GM18858 (cell line): ENCODE results near the gene POLR2B.
"Not testable (repeated sequence)": the region's sequence is repeated elsewhere in the genome, so short reads cannot be mapped to it uniquely, and the experiment has no call there.

Experiments used
- ATAC-seq: cut with Tn5 transposase; IDR thresholded peaks from one replicate; pipeline ENCODE4 v1.9.1; 2021; ENCODE audit not compliant: unreplicated experiment

Gene POLR2B

DNA sequence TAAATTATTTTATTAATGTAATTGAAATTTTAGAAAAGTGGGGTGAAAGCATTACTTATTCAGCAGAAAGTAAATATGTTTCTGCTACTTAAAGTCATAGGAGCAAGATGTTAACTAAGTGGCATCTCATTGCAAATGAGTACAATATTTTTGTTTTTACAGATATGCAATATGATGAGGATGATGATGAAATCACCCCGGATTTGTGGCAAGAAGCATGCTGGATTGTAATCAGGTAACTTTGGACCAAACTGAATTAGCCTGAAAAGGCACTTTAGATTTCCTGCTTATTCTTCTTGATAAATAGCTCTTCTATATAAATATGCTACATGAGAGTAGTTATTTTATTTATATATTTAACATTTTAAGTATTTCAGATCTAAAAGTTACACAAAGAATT lies 7.5 kb downstream of the POLR2B start:
- ATAC-seq, result no peak

DNA sequence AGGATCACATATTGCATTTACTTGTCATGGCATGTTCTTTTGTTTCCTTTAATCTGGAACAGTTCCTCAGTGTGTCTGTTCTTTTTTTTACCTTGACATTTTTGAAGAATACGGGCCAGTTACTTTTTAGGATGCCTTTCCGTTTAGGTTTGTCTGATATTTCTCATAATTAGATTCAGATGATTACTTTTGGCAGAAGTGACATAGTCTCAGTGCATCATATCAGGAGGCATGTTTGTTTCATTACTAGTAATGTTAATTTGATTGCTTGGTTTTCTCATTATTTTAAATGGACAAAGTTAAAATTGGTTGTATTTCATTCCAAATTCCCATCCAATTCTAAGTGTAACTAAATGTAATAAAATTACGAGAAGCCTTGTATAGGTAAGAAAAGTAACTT lies 8.3 kb downstream of the POLR2B start:
- no peak for ATAC-seq

DNA sequence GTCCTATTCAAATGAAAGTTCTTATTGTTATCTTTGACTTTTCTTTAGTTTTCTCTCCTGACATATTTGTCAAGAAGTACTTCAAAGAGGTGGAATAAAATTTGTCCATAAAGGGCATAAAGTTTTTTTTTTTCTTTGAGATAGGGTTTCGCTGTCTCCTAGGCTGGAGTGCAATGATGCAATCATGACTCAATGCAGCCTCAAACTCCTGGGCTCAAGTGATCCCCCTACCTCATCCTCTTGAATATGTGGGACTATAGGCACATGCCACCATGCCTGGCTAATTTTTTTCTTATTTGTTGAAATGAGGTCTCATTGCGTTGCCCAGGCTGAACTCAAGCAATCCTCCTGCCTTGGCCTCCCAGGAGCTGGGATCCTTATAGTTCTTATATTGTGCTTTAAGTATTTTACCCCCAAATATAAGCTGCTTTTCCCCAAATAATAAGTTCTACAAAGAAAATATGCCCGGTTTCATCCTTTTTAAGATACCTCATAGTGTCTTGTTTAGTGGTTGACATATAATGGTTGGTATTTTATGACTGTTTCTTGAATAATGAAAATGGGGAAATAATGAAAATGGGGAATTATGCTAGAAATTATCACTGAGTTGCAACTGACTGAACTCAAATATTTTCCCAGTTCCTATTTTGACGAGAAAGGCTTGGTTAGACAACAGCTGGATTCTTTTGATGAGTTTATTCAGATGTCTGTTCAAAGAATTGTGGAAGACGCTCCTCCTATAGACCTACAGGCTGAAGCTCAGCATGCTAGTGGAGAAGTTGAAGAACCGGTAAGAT lies 11.6 kb downstream of the POLR2B start:
- no peak for ATAC-seq

DNA sequence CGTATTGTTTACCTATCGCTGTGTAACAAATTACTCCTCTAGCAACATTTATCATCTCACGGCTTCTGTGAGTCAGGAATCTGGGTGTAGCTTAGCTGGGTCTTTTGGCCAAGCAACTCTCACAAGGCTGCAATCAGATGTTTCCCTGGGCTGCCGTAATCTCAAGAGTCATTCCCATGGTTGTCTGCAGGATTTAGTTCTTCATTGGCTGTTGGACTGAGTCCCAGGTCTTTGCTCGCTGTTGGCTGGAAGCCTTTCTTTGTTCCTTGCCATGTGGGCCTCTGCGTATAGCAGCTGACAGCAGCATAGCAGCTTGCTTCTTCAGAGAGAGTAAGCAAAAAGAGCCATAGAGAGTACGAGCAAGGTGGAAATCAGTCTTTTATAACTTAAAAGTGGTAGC lies 16.8 kb downstream of the POLR2B start:
- ATAC-seq, result no peak

DNA sequence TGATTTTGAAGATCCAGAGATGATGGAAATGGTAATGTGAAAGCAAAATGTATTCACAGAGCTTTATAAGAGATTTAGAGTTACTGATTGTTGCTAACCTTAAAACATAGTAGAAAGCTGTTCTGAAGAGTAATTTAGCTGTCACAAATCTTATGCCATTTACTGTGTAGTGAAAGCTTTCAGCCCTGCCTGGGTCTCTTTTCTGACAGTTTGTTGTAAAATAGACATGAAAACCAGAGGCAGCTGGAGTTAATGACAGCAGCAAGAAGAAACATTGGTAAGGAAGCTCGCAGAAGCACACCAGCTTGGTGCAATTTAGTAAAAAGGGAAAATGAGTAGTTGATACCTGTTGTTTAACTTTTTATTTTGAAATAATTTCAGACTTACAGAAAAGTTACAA lies 21.1 kb downstream of the POLR2B start:
- ATAC-seq, result no peak

DNA sequence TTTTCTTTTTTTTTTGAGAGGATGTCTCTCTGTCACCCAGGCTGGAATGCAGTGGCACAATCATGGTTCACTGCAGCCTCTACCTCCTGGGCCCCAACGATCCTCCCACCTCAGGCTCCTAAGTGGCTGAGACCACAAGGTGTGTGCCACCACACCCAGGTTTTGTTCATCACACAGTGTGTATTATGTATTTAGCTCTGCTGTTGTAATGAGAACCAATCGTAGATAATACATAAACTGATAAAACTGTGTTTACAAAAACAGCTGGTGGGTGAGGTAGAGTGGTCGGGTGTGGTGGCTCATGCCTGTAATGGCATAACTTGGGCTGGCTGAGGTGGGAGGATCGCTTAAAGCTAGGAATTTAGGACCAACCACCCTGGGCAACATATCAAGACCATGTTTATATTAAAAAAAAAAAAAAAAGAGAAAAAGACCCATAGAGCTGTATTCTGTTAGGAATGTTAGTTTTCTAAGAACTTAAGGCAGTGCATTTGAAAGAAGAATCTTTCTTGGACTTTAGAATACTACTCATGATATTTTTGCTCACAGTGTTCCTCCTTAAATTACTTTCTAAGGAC lies 34.9 kb downstream of the POLR2B start:
- ATAC-seq, result no peak

DNA sequence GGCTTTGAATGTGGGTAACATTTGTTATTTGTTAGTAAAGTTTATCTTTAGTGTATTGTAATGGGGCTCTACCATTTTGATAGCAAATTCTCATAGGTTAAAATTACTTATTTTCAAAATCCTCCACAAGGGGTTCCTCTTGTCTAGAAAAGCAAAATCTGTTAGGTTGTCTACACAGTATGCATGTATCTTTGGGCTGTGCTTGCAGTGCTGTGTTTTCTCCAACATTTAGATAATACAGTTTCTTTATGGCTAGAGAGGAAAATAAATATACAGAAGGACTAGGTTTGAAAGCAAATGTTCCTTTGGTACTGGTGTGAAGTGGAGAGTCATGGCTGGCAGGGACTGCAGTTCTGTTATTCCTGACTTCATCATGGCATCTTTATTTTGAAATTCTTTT lies 40.3 kb downstream of the POLR2B start:
- ATAC-seq, result no peak

DNA sequence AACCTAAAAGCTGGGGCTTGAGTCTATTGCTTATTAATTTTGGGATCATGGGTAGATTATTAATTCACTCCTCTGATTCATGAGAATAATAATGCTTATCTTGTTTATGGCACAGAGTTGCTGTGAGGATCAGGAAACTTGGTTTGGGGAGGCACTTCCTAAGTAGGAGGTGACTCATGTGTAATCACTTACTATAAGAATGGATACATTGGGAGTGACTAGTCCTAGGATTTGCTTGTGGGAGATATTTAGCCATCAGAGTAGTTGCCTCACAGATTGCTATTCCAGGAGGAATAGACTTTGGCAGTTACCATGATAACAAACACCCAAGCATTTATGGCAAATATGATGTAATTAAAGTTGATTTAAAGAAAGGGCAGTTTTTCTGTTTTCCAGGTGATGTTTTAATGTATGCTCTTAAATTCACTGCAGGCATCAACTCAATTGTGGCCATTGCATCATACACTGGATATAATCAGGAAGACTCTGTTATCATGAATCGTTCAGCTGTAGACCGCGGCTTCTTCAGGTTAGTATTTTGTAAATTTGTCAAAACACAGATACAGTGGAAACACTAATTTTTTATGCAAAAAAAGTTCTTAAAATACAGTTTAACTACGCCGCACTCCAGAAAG lies 41.9 kb downstream of the POLR2B start:
- ATAC-seq, result no peak

DNA sequence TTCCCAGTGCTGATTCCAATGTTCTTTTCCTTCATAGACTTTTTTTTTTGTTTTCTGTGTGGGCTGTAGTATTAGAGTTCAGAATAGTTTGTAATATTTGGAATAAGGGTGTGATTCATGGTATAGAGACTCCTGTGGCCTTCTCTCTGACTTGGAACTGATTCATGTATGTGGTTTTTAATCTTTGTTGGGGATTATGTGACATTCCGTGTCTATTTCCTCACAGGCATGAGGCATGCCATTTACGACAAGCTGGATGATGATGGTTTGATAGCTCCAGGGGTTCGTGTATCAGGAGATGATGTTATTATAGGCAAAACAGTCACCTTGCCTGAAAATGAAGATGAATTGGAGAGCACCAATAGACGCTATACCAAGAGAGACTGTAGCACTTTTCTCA lies 44.4 kb downstream of the POLR2B start:
- ATAC-seq, result no peak

DNA sequence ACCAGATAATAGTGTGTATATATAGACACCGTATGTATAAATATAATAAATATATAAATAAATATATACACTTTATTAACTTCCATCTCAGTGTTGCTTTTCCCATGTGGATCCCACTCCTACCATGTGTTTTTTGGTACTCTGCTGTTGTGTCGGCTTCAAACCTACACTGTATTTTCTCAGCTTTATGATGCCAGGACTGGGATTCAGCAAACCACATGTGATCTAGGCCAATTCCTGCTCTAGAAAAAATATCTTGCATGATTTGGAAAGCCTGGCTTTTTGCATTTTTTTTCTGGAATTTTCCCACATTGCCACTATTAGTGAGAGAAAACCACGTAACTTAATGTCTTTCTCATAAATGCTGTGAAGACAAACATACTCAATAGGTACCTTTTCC lies 55.8 kb downstream of the POLR2B start:
- no peak for ATAC-seq

DNA sequence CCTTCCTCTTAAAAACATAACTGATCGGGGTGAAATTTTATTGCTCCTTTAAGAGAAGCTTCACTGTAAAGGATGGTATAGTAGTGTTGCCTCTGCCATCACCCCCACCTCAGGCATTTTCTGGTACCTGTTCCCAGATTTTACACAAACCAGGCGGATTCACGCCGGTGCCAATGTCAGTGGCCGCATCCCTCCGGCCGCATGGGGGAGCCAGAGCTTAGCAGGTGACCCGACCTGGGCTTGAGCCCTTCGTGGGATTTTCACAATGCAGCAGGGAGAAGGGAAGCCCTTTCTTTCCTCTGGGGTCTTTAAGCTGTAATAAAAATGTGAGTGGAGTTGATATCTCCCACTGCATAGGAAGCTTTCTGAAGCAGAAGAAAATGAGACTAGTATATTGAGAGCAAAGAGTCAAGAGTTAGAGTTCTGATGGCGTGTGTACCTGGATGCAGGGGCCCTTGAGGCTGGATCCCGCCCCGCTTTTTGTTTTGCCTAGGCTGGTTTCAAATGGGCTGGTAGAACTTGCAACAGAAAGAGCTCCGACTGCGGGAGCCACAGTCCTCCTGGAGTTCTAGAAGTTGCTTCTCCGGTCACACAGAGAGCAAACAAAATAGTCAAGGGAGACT lies 59.4 kb downstream of the POLR2B start:
- ATAC-seq, result no peak

DNA sequence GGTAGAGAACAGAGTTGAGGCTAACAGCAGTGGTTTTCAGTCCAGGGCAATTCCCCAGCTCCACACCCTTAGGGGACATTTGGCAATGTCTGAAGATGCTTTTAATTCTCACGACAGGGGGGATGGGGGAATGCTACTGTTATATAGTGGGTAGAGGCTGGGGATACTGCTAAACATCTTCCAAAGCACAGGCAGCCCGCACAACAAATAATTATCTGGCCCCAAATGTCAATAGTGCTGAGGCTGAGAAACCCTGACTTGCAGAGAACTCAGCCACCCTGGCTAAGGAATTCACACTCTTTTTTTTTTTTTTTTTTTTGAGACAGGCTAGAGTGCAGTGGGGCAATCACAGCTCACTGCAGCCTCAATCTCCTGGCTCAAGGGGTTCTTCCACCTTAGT lies 60.6 kb downstream of the POLR2B start:
- ATAC-seq, result no peak

DNA sequence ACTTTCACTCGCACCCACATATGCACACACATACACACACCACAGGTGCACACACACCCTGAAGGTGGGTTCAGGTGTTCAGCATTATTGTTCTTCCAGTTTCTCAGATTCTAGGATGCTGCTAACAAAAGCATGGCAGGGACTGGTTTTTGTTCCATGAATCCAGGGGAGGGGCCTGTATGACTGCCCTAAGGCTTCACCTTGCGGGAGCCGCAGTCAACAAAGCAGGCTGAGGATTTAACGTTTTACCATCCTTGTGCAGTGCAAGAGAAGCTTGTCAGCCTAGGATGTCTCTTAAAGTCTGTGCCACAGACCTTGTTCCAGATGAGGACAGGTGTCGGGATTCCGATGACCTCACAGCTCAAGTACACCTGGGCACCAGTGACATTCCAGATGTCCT lies 61.8 kb downstream of the POLR2B start:
- ATAC-seq, result no peak

DNA sequence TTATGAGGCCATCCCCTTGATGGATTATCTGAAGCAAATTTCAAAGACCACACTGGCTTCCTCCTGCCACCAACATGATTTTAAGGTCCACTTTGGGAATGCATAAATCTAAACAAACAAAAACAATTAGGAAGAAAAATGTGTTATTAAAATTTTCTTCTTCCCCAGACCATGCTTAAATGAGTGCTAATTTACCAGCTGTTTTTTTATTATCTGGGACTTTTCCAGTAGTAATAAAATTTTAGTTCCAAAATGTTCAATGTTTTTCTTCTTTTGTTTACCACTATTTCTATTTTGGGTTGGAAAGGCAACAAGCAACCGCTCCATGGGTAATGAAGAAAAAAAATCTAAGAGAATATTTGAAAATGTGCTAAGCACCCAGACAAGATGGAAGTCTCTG lies 62.3 kb downstream of the POLR2B start:
- no peak for ATAC-seq

DNA sequence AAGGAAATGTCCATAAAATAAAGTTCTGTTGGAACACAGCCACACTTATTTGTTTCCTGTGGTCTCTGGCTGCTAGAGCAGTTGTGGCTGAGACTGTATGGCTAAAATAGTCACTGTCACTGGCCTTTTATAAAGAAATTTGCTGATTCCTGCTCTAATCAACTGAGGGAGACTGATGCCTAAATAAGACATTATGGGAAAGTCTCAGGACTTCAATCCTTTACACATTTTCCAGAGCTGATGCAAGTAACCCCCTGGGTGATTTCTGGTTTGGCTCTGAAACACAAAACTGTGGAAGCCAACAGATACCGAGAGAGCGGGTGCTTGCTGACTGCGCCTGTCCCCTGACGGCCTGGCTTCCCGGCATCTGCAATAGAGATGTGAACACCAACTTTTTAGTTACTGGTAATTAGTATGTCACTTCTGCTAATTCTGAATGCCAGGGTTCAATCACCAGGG lies 64.0 kb downstream of the POLR2B start:
- ATAC-seq, result no peak

DNA sequence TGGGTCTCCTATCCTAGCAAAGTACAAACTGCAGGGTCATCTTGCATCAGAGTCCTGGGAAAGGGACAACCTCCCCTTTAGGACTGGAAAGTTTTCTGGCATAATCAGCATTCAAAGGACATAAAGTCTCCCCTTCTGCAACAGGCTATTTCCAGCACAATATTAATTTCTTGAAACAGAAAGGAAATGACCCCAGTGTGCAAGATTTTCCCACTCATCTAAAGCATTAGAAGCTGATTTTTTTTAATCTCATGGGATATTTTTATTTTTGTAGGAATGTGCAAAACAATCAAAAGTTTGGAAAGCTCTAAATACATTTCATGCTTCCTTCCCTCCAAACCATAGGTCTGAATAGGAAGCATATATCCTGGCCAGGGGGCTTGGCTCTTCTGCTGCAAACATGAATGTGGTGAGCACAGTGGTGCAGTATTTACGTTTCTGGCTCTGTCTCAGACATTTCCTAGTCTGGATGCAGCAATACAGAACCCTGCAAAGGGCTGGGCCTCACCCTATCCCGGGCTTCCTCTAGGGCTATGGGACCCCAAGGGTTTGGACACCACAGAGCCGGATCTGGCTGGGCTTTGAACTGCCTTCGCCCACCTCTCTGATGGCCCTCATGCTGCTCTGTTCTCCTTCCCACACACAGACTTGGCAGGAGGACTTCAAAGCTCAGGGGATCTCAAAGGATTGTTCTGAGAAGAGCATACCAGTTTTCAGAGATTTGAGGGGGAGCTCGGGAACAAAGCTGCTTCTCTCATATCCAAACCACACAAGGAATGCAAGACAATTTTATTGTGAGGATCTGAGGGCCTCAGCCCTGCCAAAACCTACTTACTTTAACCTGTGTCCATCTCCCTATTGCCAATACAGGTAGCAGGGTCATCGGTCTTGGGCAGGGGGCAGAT lies 64.9 kb downstream of the POLR2B start:
- no peak for ATAC-seq

DNA sequence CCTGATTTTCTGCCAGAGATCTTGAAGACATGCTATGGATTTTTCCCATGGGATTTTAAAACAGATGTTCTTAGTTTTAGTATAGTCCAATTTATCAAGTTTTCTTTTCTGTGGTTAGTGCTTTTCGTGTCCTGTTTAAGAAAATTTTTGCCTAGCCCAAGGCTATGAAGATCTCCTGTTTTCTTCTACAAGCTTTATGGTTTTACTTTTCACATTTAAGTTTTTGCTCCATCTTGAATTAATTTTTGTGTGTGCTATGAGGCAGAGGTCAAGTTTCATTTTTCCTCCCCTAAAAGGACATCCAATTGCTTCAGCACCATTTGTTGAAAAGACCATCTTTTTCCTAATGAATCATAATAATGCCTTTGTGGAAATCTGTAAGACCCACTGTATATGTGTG lies 65.6 kb downstream of the POLR2B start:
- ATAC-seq, result no peak

DNA sequence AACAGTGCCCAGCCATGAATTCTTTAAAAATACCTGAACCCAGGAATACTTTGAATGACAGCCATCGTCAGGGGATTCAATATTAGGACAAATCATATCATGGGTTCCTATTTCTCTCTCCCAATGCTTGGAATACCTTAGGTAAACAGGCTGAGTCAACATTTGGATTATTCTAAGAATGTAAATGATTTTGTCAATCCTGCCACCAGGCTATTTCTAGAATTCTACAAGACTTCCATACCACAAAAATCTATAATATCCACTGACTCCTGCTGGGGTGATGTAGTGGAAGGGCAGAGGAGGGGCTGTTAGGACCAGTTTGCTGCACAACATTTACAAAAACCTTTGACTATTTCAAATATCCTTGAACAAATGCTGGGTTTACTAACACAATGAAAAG lies 66.3 kb downstream of the POLR2B start:
- no peak for ATAC-seq

DNA sequence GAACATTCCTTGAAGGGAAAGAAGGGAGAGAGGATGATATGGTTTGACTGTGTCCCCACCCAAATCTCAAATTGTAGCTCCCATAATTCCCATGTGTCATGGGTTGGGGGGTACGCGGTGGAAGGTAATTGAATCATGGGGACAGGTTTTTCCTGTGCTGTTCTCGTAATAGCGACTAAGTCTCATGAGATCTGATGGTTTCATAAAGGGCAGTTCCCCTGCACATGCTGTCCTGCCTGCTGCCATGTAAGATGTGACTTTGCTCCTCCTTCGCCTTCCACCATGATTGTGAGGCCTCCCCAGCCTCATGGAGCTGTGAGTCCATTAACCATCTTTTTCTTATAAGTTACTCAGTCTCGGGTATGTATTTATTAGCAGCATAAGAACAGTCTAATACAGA lies 68.3 kb downstream of the POLR2B start:
- ATAC-seq, result not testable (repeated sequence)

DNA sequence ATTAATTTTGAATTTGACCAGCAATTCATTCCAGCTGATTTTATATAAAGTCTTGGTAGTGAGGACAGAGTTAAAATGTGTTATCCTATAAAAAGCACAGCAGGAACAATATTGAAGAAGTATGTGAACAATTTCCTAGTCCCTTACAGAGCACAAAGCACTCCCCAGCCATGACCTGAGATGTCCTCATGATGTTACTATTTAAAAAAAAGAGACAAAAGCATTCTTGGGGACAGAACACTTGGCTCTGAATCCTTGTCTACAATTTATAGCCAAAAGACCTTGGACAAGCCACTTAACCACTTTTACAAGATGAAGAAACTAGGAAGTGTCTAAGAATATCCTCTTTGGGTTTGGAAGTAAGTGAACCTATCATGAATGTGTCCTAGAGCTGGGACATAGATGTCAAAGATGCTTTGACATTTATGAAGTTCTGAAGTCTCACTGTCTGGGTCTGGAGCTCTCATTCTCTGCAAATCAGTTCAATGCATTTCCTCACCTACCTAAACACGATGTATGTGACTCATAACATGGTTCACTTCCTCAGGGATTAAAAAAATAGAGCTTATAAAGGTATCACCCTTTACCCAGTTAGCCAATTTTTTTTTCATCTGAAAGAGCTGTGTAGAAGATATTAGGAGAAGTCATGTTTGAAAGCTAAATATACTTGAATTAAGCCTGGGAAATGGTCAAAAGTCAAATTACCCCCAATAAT lies 70.1 kb downstream of the POLR2B start:
- no peak for ATAC-seq
